Activated naive CD4-positive, alpha-beta T cell treated with anti-CD3 and anti-CD28 coated beads, Interleukin-2, amount 10 ng/mL, durations not matched to agents 5 hours and 36 hours (primary cell): Measurements from ENCODE around the gene KLHL21. TPM values are rescaled to one million over a fixed set of nuclear protein-coding genes. Genes with fewer than 3 reads are reported as not detected.

Experiments
- total RNA-seq, 2 experiments: library from RNA; stranded (reverse); gene quantifications; one replicate each; pipeline ENCODE4 v1.2.3, GENCODE V29; 2021

The KLHL21 gene
- total RNA-seq: 10 to 100 TPM; 24.5 to 25.4 TPM

GRCh38 chr1:6602669-6603237 lies at the start of gene KLHL21:
Gene KLHL21 (minus strand): TSS chr1:6602869. CDS start chr1:6602817, 52 bp downstream.

GRCh38 chr1:6624710-6625583 lies 22.3 kb upstream of the KLHL21 start, which contains the start of gene THAP3:
Gene THAP3 (plus strand): TSS chr1:6624868. CDS start chr1:6625219, 351 bp downstream.

GRCh38 chr1:6613361-6614018 lies 10.8 kb upstream of the KLHL21 start, which contains the start of gene PHF13:
Gene PHF13 (plus strand): TSS chr1:6613731. CDS start chr1:6614067, 336 bp downstream.

GRCh38 chr1:6579374-6580118 lies 23.1 kb downstream of the KLHL21 start, which contains the start of gene ZBTB48:
Gene ZBTB48 (plus strand): TSS chr1:6579994. CDS start chr1:6580610, 616 bp downstream.

GRCh38 chr1:6554907-6555778 lies 47.5 kb downstream of the KLHL21 start, which contains the start of gene TAS1R1:
Gene TAS1R1 (plus strand): TSS chr1:6555307. CDS start chr1:6555374, 67 bp downstream.

GRCh38 chr1:6554031-6554906 lies 48.4 kb downstream of the KLHL21 start, which contains the start of gene NOL9:
Gene NOL9 (minus strand): TSS chr1:6554513. CDS start chr1:6554502, 11 bp downstream.

Other genes with a start within 250 kb of the KLHL21 start
- gene ACOT7, start 209.1 kb downstream of the KLHL21 start, total RNA-seq: 10 to 100 TPM; 51.0 to 52.9 TPM
- gene HES2, start 182.9 kb downstream of the KLHL21 start, total RNA-seq: under 1 TPM; 0.12 to 0.35 TPM
- gene ESPN, start 178.1 kb downstream of the KLHL21 start, total RNA-seq: 1 to 10 TPM; 1.2 to 1.4 TPM
- gene TNFRSF25, start 136.7 kb downstream of the KLHL21 start, total RNA-seq: 100 to 1,000 TPM; 121 to 122 TPM
- gene PLEKHG5, start 111.2 kb downstream of the KLHL21 start, total RNA-seq: 1 to 10 TPM; 3.6 to 4.1 TPM
- 10 to 100 TPM; 49.0 to 51.9 TPM for gene NOL9, start 48.4 kb downstream of the KLHL21 start, total RNA-seq
- gene TAS1R1, start 47.6 kb downstream of the KLHL21 start, total RNA-seq: not detected
- 10 to 100 TPM; 34.3 to 39.2 TPM for gene ZBTB48, start 22.9 kb downstream of the KLHL21 start, total RNA-seq
- gene PHF13, start 10.9 kb upstream of the KLHL21 start, total RNA-seq: 10 to 100 TPM; 14.5 to 15.0 TPM
- 10 to 100 TPM; 17.1 to 19.2 TPM for gene THAP3, start 22.0 kb upstream of the KLHL21 start, total RNA-seq
- gene DNAJC11, start 98.9 kb upstream of the KLHL21 start, total RNA-seq: 10 to 100 TPM; 38.2 to 40.1 TPM
- gene CAMTA1, start 182.6 kb upstream of the KLHL21 start, total RNA-seq: 10 to 100 TPM; 40.5 to 42.3 TPM